ENCODE data around the gene RAB1B.

DNA sequence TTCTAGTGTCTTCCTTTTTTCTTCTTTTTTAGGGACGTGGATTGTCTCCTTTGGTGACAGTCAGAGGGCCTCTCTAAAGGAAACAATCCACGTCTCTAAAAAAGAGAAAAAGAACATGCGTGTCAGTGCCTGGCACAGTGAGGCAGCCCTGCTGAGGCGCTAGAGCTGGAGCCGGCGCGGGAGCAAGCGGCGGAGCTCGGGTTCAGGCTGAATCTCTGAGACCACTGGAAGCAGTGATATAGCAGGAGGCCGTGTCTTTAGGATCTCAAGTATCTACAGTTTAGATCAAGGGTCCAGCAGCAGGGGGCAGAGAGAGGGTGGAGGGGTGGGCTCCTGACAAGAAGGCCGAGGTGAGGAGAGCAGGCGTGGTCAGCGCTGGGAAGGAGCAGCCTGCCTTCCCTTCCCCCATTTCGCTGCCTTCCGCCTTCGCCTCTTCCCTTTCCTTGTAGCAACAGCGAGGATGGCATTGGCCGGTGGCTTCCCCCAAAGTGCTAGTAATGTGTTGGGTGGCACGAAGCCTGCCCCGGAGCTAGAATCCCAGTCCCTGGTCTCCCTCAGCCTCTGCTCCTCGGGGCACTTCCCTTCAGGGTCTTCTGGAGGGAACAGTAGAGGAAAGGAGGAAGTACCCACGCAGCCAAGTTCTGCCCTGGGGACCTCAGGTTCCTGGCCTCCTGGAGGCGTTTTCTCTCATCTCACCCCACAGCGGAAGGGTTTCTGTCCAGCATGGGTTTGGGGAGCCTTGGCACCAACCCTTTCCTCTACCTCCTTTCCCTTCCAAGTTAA is 28.2 kb upstream of the RAB1B start:
- TF ChIP-seq GATA3 (IDR thresholded peaks at IDR 0.05; ENCODE audit: low read depth, low read length) (no peak), GATA2 (IDR thresholded peaks at IDR 0.05; ENCODE audit: low read depth, low read length) (no peak)
